ENCODE data around the gene SHLD3.
"Not testable (repeated sequence)": the region's sequence is repeated elsewhere in the genome, so short reads cannot be mapped to it uniquely, and the experiment has no call there.

The SHLD3 gene

GRCh38 chr5:65624571-65625555 lies at the start of gene SHLD3, which contains the start of gene TRAPPC13:
SHLD3 (plus strand) TSS chr5:65625027; CDS start chr5:65629588, 4,561 bp downstream.
TRAPPC13 (plus strand) TSS chr5:65625027; CDS start chr5:65625061, 34 bp downstream.
- DNase-seq (ENCODE audit: low read depth), result peak; percentile 77

- DNase-seq (ENCODE audit: low read depth), result no peak
Measured at GRCh38 chr5:65577141-65577540, 47.7 kb upstream of the SHLD3 start.

- DNase-seq (ENCODE audit: low read depth), result no peak
Measured at GRCh38 chr5:65588694-65589093, 36.1 kb upstream of the SHLD3 start.

GRCh38 chr5:65601761-65602160 lies 23.1 kb upstream of the SHLD3 start:
- DNase-seq (ENCODE audit: low read depth), result not testable (repeated sequence)

- no peak for DNase-seq (ENCODE audit: low read depth)
Measured at GRCh38 chr5:65611524-65611923, 13.3 kb upstream of the SHLD3 start.

- DNase-seq (ENCODE audit: low read depth), result no peak
Measured at GRCh38 chr5:65612298-65612907, 12.4 kb upstream of the SHLD3 start.

GRCh38 chr5:65620021-65620420 lies 4.8 kb upstream of the SHLD3 start:
- DNase-seq (ENCODE audit: low read depth), result no peak

GRCh38 chr5:65621961-65622360 lies 2.9 kb upstream of the SHLD3 start:
- DNase-seq (ENCODE audit: low read depth), result not testable (repeated sequence)

- DNase-seq (ENCODE audit: low read depth), result no peak
Measured at GRCh38 chr5:65623482-65623881, 1.3 kb upstream of the SHLD3 start.

GRCh38 chr5:65624025-65624570 lies 729 bp upstream of the SHLD3 start, which contains the start of gene TRIM23:
TRIM23 (minus strand) TSS chr5:65624333; CDS start chr5:65624274, 59 bp downstream.
- DNase-seq (ENCODE audit: low read depth), result peak; percentile 62

- no peak for DNase-seq (ENCODE audit: low read depth)
Measured at GRCh38 chr5:65625743-65626142, 916 bp downstream of the SHLD3 start.

- no peak for DNase-seq (ENCODE audit: low read depth)
Measured at GRCh38 chr5:65630981-65631380, 6.2 kb downstream of the SHLD3 start.

- no peak for DNase-seq (ENCODE audit: low read depth)
Measured at GRCh38 chr5:65640240-65640639, 15.4 kb downstream of the SHLD3 start.

- DNase-seq (ENCODE audit: low read depth), result no peak
Measured at GRCh38 chr5:65646938-65647337, 22.1 kb downstream of the SHLD3 start.

- no peak for DNase-seq (ENCODE audit: low read depth)
Measured at GRCh38 chr5:65647941-65648340, 23.1 kb downstream of the SHLD3 start.

- no peak for DNase-seq (ENCODE audit: low read depth)
Measured at GRCh38 chr5:65651144-65651543, 26.3 kb downstream of the SHLD3 start.

- DNase-seq (ENCODE audit: low read depth), result no peak
Measured at GRCh38 chr5:65654713-65655112, 29.9 kb downstream of the SHLD3 start.

GRCh38 chr5:65663804-65664521 lies 39.1 kb downstream of the SHLD3 start:
- no peak for DNase-seq (ENCODE audit: low read depth)

GRCh38 chr5:65668696-65669095 lies 43.9 kb downstream of the SHLD3 start:
- DNase-seq (ENCODE audit: low read depth), result no peak

- DNase-seq (ENCODE audit: low read depth), result no peak
Measured at GRCh38 chr5:65672796-65673195, 48.0 kb downstream of the SHLD3 start.

GRCh38 chr5:65674749-65675148 lies 49.9 kb downstream of the SHLD3 start:
- DNase-seq (ENCODE audit: low read depth), result no peak

GRCh38 chr5:65676056-65676455 lies 51.2 kb downstream of the SHLD3 start:
- not testable (repeated sequence) for DNase-seq (ENCODE audit: low read depth)
